ENCODE results near the gene REXO5.
A peak's percentile ranks its signal among the peaks of the same experiment; 100 is the strongest.

REXO5 gene

GRCh38 chr16:20781697-20782096 lies 24.6 kb upstream of the REXO5 start:
- TF ChIP-seq CTCF (conservative IDR thresholded peaks at IDR 0.05; ENCODE audit: low read depth, low read length) = no peak

GRCh38 chr16:20782470-20782869 lies 23.9 kb upstream of the REXO5 start:
- DNase-seq (ENCODE audit: low read depth) = no peak
- TF ChIP-seq CTCF (conservative IDR thresholded peaks at IDR 0.05; ENCODE audit: low read depth, low read length) = no peak
- H3K4me3 ChIP-seq (ENCODE audit: low read length) = no peak overlapping the region

More at GRCh38 chr16:20781697-20782096, 24.6 kb upstream of the REXO5 start:
- H3K4me3 ChIP-seq (ENCODE audit: low read length) = no peak overlapping the region
- DNase-seq (ENCODE audit: low read depth) = no peak

GRCh38 chr16:20784204-20784603 lies 22.1 kb upstream of the REXO5 start:
- no peak overlapping the region for H3K4me3 ChIP-seq (ENCODE audit: low read length)
- no peak for TF ChIP-seq CTCF (conservative IDR thresholded peaks at IDR 0.05; ENCODE audit: low read depth, low read length)
- no peak for DNase-seq (ENCODE audit: low read depth)

GRCh38 chr16:20789130-20789529 lies 17.2 kb upstream of the REXO5 start:
- TF ChIP-seq CTCF (conservative IDR thresholded peaks at IDR 0.05; ENCODE audit: low read depth, low read length) = no peak
- no peak for DNase-seq (ENCODE audit: low read depth)
- no peak overlapping the region for H3K4me3 ChIP-seq (ENCODE audit: low read length)

- no peak overlapping the region for H3K4me3 ChIP-seq (ENCODE audit: low read length)
- no peak for TF ChIP-seq CTCF (conservative IDR thresholded peaks at IDR 0.05; ENCODE audit: low read depth, low read length)
- DNase-seq (ENCODE audit: low read depth) = peak; percentile 34
Observed at GRCh38 chr16:20791923-20792612, 14.3 kb upstream of the REXO5 start.

GRCh38 chr16:20798364-20798763 lies 8.0 kb upstream of the REXO5 start:
- H3K4me3 ChIP-seq (ENCODE audit: low read length) = no peak overlapping the region
- TF ChIP-seq CTCF (conservative IDR thresholded peaks at IDR 0.05; ENCODE audit: low read depth, low read length) = no peak
- DNase-seq (ENCODE audit: low read depth) = no peak

GRCh38 chr16:20799599-20799998 lies 6.7 kb upstream of the REXO5 start:
- DNase-seq (ENCODE audit: low read depth) = no peak
- peak; percentile 56 for TF ChIP-seq CTCF (conservative IDR thresholded peaks at IDR 0.05; ENCODE audit: low read depth, low read length)
- no peak overlapping the region for H3K4me3 ChIP-seq (ENCODE audit: low read length)

Measured in retinal pigment epithelial cell (primary cell).